ENCODE data around the gene SHF.

The SHF gene

DNA sequence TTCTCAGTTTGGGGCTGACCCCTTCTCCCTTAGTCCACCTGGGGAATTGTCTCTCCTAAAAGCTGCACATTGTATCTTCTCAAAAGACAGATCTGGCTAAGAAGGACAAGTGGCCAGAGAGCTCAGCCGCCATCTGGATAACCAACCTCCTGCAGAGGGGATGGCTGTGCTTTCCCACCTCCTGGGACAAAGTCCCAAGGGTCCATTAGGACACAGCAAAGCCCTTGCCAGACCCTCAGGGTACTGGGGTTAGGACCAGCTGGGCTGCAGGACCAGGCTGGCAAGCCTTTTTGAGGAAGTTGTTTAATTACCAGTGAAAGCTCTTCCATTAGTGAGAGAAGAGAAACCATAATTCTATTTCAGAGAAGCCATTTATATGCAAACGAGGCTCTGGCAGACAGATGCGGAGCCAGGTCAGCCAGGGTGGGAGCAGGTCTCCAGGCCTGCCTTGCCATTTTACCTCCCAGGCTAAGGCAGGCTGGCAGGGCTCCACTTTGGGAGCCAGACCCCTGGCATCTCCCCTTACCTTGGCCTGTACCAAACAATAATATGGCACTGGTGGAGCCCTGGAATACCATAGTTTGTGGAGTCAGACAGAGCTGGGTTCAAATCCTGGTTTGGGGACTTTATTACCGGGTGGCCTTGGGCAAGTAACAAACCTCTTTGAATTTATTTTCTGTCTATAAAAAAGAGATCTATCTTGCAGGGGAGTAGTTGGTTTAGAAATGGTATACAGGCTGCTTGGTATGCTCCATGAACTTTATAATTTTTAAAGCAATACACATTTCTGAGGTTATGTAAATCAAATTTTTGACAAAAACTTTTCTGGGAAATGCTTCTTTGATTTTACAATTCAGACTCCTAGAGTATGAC is 17.9 kb downstream of the SHF start:
- no peak for DNase-seq

DNA sequence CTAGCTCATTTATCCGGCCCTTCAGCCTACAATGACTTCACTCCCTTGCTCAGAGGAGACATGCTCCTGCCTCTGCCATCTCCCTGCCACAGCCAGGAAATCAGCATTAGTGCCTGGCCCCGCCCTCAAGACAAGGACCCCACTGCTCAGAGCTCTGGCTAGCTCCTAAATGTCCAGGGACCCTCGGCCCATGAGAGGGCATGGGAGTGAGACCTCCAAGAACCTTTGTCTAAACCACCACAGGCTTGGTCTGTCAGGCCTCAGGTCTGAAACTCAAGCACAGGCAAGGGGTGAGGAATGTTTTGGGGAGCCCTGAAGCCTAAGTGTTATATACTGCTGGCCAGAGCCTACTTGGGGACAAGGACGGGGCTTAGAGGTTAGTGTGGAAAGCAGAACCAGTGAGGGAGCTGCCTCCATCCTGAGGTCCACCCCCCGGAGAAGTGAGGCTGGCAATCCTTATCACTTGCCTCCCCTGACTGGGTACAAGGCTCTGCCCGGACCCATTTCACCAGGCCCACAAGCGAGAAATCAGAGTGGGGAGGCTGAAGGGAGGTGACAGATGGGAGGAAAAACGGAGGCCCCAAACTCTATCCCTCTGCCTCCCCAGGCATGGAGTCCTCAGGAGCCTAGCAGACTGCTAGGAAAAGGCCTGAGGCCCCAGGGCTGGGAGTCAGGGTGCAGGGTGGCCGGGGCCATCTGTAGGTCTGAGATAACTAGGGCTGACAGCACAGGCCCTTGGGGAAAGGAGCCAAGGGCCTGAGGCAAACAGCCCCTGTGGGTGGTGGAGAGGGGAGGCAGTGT is 18.8 kb downstream of the SHF start:
- DNase-seq = no peak

DNA sequence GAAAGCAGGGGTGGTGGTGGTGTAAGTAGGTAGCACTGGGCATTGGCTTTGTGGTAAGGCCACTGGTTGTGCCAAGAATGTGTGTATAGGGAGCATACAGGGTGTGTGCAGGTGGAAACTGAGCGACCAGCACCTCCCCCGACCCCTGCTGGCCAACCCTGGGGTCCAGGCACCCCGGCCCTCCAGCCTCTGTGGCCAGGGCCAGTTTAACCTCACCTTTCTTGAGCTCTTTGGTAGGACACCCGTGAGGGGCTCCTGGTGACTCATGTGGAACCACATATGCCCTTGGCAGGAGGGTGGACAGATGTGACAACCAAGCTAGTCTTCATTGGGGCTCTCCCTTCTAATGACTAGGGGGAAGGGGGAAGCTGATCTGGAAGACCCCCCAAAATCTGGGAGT is 19.5 kb downstream of the SHF start:
- DNase-seq = no peak

DNA sequence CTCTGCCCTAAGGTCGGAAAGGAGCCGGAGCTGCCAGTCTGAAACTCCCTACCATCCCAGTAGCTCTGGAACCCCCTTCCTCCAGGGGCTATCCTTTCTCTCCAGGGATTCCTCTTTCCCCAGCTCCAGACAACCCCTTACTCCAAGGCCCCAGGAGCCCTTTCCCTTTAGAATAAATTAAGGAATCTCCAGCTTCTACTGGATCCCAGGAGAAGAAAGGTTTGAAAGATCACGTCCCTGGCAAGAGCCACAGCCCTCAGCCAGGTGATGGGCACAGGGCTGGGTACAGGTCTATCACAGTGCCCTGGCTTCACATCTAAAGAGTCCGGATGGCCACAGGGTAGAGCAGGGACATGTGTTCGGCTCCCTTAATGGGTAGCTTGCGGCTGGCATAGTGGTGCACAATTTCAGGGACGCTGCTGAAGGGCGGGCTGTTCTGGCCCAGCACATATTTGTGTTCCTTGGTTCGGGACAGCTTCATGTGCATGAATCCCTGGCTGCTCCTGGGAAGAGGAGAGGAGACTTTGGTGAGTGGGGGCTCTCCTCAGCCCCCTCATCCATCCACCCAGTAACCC is 20.0 kb downstream of the SHF start:
- no peak for DNase-seq

DNA sequence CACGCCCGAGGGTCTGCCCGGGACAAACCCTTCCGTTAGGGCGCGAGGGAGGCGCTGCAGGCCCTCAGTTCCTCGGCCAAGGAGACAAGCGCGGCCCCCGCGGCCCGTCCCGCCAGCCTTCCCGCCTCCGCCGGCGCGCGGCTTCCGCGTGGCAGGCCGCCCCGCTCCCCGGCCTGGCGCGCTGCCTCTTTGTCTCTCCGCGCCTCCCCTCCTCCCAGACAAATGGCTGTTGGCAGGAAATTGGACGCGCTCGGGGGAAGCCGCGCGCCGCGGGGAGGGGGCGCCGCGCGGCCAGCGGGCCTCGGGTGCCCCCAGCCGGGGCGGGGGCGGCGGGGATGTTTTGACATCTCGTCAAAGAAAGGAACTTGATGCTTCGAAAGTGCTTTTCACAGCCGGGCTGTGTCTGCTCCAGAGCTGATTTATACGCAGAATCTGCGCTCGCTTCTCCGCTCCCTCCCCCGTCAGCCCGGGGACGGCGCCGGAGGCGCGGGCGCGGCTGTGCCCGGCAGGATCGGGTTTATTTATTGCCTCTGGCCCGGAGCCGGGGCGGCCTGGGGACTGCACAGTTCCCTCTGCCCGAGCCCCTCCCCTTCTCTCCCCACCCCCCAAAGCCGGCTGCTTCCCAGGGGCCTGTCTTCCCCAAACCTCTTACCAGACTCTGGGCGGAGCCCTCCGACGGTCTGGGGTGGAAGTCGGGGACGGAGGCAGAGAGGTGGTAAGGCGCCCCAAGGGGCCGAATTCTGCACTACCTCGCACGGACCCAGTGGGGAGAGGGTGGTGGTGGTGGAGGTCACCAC is 20.7 kb downstream of the SHF start:
- DNase-seq = peak; percentile 82

DNA sequence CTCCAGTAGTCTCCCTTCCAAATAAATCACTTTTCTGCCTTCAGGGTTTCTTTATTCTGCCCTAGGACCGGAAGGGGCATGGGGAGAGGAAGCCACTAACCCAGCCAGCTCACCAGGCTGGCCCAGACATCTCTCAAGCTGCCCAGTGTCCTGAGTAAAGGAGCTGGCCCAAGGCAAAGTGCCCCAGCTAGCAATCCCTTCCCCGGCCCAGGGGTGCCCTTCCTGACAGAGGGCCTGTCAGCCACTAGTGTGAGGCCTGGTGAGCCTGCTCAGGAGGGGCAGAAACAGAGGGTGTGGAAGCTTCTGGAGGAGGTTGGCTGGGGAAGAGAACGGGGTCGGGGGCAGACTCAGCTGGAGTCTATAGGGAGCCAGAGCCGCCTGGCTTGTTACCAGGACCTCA is 22.2 kb downstream of the SHF start:
- no peak for DNase-seq

DNA sequence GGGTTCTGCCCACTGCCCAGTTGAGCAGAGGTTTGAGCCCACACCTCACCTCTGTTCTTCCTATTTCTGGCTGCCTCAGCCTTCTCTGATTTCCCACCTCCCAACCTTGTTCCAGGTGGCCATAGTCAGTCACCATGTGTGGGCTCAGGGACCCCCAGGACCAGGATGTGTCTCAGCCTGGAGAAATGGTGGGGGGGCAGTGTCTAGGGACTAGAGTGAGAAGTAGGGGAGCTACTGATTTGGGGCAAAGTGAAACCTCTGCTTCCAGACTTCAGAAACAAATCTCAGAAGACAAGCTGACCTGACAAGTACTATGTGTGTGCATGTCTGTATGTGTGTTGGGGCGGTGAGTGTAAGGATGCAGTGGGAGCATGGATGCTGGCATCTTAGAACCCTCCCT is 22.9 kb downstream of the SHF start:
- DNase-seq = no peak

DNA sequence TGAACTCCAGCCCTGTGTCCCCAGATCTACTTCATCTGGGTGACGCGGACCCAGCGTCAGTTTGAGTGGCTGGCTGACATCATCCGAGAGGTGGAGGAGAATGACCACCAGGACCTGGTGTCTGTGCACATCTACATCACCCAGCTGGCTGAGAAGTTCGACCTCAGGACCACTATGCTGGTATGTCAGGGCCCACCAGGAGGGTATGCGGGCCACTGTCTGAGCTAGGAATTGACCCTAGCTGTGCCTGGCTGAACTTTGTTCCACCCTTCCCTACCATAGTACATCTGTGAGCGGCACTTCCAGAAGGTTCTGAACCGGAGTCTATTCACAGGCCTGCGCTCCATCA is 24.3 kb downstream of the SHF start:
- DNase-seq = no peak

DNA sequence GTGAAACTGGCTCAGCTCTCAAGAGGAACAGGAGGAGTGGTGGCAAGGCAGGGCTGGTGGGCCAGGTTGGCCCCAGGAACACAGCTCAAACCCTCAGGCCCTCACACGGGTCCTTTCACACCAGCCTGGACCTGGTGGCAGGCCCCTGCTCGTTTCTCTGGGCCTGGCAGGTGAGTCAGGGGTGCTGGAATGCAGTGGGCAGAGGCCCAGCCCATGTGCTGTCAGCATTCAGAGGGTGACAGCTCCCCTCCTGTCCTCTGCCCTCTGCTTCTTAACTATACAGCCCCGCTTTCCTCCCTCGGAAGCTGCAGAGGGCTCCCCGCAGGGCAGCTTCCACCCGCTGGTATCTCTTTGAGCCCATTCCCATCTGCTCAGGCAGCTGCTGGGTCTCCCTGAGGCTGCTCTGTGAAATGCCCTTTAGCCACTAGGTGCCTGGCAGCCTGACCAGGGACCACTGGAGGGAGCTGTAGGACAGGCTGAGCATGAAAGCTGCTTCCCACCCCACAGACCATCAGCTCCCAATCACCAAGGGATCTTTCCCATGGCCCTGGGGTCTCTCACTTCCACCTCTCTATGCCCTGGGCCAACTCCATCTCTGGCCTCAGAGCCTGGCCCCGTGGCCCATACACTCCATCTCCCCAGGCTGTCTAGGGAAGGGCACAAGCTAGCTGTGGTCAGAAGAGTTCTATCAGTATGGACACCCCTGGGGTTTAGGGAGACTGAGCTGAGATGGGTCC is 24.8 kb downstream of the SHF start:
- DNase-seq = peak; percentile 66

DNA sequence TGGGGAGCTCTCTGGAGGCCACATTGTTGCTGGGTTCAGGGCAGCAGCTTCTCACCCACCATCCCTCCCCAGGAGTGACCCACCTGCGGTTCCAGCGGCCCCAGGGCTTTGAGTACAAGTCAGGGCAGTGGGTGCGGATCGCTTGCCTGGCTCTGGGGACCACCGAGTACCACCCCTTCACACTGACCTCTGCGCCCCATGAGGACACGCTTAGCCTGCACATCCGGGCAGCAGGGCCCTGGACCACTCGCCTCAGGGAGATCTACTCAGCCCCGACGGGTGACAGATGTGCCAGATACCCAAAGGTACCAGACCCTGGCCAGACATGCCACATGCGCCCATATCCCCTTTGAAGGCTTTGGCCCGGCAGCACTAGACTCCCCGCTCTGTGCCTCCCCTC is 26.1 kb downstream of the SHF start:
- DNase-seq = no peak

DNA sequence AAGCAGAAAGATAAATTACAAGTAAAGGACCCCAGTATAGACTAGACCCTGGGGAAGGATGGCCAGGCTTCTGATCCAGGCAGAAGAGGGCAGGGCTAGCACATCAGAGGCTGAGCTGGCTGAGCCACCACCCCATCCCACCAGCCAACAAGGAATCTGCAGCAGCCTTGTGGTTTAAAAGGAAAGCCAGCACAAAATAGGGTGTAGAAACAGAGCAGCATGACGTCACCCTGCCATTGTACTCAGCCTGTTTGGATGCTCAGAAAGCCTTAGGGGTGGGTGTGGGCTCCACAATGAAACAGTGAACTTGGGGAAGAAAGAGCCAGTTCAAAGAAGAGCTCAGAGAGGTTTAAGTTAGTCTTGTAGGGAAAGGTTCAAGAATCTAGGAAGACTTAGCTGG is 29.8 kb downstream of the SHF start:
- no peak for DNase-seq

DNA sequence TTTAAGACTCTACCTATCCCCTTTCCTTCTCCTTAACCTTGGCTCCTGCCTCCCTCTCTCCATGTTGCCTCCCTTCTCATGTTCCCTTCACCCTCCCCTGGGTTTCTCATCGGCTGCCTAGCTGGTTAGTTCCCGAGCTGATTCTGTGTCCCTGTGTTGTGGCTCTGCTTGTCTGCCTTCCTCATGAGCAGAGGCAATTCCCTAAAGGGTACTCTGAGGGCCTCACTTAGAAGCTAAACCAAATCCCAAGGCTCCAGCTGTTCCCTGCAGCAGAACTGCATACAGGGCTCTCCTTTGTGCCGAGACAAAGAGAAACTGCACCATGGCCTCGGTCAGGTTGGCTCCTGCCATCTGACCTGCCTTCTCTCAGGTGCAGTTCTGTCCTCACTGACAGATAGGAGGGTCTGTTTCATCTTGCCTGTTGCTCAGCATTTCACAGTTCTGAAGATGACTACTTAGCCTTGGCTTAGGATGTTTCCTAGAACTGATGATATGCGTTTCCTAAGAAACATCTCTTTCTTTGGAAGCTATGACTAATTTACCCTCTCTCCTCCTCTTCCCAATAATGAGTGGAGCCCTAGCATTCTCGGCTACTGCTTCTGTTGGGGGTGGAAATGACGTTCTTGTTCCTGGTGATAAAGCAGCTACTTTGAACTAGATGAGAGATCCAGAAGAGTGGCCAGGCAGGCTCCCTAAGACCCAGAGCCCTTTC is 30.9 kb downstream of the SHF start:
- DNase-seq = no peak

DNA sequence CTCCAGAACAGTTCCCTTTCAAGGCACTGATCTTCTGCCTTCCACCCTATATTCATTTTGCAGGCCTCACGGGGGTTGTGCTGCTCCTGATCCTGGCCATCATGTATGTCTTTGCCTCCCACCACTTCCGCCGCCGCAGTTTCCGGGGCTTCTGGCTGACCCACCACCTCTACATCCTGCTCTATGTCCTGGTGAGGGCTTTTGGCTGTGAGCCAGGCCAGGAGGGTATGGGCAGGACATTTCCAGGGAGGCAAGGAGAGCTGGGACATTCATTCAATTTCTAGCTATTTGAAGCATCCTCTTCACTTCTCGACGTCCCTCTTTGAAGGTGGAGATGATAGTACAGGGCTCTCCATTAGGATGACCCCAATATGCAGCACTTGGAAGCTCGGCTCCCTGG is 32.0 kb downstream of the SHF start:
- no peak for DNase-seq

DNA sequence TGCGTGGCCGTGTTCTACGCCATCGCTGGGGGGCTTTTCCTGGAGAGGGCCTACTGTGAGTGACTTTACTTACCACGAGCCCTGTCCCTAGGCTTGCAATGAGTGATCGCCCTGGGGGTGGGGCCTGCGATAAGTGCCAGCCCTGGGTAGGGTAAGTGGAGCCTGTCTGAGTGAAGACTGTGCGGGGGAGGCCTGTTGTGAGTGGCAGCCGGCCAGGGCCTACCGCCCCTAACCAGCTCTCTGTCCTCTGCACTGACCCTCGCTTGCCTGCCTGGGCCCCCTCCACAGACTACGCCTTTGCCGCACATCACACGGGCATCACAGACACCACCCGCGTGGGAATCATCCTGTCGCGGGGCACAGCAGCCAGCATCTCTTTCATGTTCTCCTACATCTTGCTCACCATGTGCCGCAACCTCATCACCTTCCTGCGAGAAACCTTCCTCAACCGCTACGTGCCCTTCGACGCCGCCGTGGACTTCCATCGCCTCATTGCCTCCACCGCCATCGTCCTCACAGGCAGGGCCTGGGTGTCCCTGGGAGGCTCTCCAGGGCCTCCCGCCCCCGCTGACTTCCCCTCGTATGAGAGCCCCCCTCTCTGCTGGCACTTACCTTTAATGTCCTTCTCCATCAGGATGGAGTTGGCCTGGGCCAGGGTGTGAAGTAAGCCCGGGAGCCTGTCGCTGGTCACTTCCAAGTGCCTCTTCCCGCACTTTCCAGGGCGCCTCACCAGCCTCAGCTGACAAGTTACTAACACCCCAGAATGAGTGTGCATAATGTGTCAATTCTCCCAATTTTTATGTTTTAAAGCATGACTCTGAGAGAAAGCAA is 35.6 kb downstream of the SHF start:
- no peak for DNase-seq

DNA sequence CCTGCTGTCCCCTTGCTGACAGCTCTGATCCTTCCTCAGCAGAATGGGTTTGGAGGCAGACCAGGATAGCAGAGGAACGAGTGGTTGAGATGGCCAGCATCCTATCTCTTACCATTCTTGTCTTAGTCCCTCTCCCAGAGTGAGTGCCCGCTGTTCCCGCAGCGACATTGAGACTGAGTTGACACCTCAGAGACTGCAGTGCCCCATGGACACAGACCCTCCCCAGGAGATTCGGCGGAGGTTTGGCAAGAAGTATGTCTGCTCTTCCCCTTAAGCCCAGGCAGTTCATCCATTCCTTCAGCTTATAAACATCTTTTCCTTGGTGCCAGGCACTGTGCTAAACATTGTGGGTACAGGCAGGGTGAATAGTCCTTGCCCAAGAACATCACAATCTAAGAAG is 36.8 kb downstream of the SHF start:
- DNase-seq = no peak

DNA sequence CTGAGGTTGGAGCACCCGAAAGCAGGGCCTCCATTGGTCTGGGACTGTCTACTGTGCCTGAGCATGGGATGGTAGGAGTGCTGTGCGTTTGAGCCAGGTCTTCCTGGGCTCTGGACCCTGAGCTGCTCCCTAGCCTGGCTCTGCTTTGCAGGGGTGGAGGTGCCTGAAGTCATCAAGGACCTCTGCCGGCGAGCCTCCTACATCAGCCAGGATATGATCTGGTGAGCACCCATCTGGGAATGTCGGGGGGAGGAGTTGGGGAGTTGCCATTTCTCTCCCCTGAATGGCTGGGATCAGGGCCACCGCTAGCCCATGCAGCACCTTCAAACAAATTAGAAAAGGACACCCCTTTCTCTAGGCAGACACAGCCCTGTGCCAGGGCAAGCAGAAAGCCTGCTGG is 37.3 kb downstream of the SHF start:
- no peak for DNase-seq

DNA sequence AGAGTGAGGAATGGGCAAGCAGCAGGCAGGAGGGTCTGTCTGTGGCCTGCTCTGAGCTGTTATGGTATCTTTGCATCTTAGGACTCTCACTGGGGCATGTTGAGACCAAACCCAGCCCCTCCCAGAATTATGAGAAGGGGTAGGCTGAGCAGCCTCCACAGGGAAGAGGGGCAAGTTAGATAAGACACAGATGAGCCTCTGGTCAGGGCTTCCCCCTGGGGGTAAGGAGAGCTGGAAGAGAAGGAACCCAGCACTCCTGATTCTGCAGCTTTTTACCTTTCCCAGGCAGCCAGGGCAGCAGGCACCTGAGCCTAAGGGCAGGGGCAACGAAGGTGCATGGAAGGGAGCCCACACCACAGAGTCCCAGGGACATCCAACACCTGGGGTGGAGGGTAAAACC is 38.7 kb downstream of the SHF start:
- DNase-seq = no peak

DNA sequence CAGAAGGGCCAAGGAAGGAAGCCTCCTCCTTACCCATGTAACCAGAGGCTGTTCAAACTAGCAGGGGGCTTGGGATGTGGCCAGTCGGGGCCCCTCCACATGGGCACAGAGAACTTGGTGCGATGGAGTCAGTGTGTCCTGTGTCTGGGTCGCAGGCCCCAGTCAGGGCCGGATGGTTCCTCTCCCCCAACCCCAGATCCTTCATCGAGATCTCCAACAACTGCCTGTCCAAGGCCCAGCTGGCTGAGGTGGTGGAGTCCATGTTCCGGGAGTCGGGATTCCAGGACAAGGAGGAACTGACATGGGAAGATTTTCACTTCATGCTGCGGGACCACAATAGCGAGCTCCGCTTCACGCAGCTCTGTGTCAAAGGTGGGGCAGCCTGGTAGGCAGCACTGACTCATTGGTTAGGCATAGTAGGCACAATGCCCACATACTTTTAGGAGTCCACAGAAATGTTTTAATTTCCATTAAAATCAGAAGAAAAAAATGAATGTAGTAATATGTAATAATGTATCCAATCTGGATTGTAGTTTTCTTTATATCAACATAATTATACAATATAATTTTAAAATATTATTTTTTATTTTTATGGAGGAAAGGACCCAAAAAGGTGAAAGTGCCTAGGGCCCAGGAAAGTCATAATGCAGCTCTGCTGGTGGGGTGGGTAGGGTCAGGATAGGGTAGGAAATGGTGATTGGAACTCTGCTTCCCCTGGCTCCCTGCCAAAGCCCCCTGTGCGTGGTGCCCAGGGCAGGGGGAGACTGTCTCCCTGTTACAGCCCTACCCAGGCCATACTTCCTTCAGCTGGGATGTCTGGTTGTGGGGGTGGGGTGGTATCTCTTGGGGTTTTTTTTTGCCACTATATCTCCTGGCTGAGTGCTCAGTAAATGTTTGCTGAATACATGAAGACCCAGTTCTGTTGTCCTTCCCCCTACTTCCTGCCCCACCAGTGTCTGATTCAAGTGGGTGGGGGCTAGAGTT is 39.4 kb downstream of the SHF start:
- no peak for DNase-seq

DNA sequence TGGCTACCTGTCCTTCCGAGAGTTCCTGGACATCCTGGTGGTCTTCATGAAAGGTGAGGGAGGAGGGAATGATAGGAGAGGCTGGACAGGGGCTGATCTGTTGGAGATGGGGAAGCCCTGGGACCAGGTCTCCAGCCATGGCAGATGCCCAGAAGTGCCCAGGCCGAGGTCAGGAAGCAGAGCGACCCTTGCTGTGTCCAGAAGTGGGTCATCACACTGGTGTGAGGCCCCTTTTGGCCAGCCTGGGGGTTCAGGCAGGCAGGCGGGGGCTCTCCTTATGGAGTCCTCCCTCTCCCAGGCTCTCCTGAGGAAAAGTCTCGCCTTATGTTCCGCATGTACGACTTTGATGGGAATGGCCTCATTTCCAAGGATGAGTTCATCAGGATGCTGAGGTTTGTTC is 40.2 kb downstream of the SHF start:
- DNase-seq = no peak

DNA sequence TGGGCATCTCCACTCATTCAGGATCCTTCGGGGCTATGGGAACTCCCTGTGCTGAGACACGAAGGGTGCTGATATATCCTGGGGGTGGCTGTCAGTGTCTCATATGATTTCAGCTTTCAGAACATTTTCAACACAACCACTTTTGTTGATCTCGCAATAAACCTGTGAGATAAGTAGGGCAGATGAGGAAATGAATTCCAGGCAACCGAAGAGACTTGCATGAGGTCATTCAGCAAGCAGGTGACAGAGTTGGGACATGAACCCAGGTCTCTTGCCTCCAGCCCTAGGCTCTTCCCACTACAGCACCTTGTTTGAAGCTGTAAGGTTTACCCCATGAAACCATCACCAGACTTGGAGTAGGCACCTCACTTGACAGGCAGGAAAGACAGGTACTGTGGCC is 41.4 kb downstream of the SHF start:
- DNase-seq = no peak
